Natural killer cell (primary cell): ENCODE results near the gene FER. TPM values are rescaled to one million over a fixed set of nuclear protein-coding genes. Genes with fewer than 3 reads are reported as not detected.

Experiments used
- ATAC-seq, 3 donors: fragments of 150-1000 bp in 2 of 3; fragments of 200-7000 bp in 1 of 3; cut with Tn5 transposase; 1 replicate in 1 of 3; 2 replicates in 2 of 3; pipeline ENCODE4 v1.10.0; 2021; ENCODE audit warnings: mild to moderate bottlenecking in 2 of 3, moderate library complexity in 2 of 3
- DNase-seq, 2 donors: peaks; one replicate each; pipeline versions ENCODE4 v3.0.0 to v3.0.0-alpha.2; 2013 to 2021; ENCODE audit warnings: mixed read lengths in 1 of 2
- H3K27ac ChIP-seq: one replicate; pipeline ENCODE4 v1.5.1; 2013; ENCODE audit warnings: mild to moderate bottlenecking, low read length
- H3K27me3 ChIP-seq: one replicate; pipeline ENCODE4 v1.6.1; 2013; ENCODE audit warnings: low read length; ENCODE audit not compliant: control insufficient read depth, insufficient read depth
- H3K36me3 ChIP-seq: one replicate; pipeline ENCODE4 v1.6.1; 2013; ENCODE audit warnings: low read length; ENCODE audit not compliant: control insufficient read depth, insufficient read depth
- H3K4me1 ChIP-seq: one replicate; pipeline ENCODE4 v1.6.1; 2013; ENCODE audit warnings: low read length; ENCODE audit not compliant: control insufficient read depth, insufficient read depth
- H3K4me3 ChIP-seq: one replicate; pipeline ENCODE4 v1.5.1; 2013; ENCODE audit warnings: low read length
- H3K9me3 ChIP-seq: one replicate; pipeline ENCODE4 v1.6.1; 2013; ENCODE audit warnings: low read length; ENCODE audit not compliant: control insufficient read depth, insufficient read depth
- H3K27ac Mint-ChIP-seq, 2 donors: one replicate each; pipeline ENCODE4 v1.8.0; 2022; ENCODE audit warnings: mild to moderate bottlenecking in 2 of 2, mixed read lengths in 2 of 2, moderate library complexity in 1 of 2
- H3K27me3 Mint-ChIP-seq, 2 donors: one replicate each; pipeline ENCODE4 v1.8.0; 2022; ENCODE audit warnings: low read depth in 2 of 2, mixed read lengths in 2 of 2
- H3K36me3 Mint-ChIP-seq: one replicate; pipeline ENCODE4 v1.8.0; 2022; ENCODE audit warnings: mixed read lengths
- H3K4me1 Mint-ChIP-seq, 2 donors: one replicate each; pipeline ENCODE4 v1.8.0; 2022; ENCODE audit warnings: mixed read lengths in 2 of 2
- H3K4me3 Mint-ChIP-seq: one replicate; pipeline ENCODE4 v1.8.0; 2022; ENCODE audit warnings: mild to moderate bottlenecking, moderate library complexity, mixed read lengths
- H3K9me3 Mint-ChIP-seq, 2 donors: one replicate each; pipeline ENCODE4 v1.8.0; 2022; ENCODE audit warnings: mixed read lengths in 2 of 2
- WGBS: methylation state at CpG from one replicate; pipeline ENCODE4 v1.1.7; 2013; ENCODE audit warnings: missing lambda C conversion rate; ENCODE audit not compliant: insufficient coverage; 5-methylcytosine and 5-hydroxymethylcytosine counted together
- intact Hi-C: fragments of 100-400 bp; cut with micrococcal nuclease; formaldehyde crosslinking; loops from one replicate; pipeline ENCODE4 v1.14.2; 2022
- total RNA-seq, 4 donors: library from RNA; stranded (reverse); fragments of 120-200 nt in 1 of 4; gene quantifications; one replicate each; pipeline versions ENCODE4 v1.2.3 to v1.2.4, GENCODE V29; 2013 to 2022
- TF ChIP-seq, protein P1 (sequence below): fragments of 200-600 bp; IDR thresholded peaks from one replicate; pipeline ENCODE4 v1.8.0; 2022; ENCODE audit warnings: antibody characterized with exemption

The FER gene
- total RNA-seq, 3 donors from 2014 or later (not counting 1 experiment from before 2014, with no cell fraction given), result 17.3 to 25.2 (median 19.4) TPM

GRCh38 chr5:109242518-109242917 lies 494.8 kb downstream of the FER start:
- H3K9me3 ChIP-seq, result peaks cover 9% of the 10 kb centered on the region
- no peaks in the 10 kb centered on the region for H3K4me1 Mint-ChIP-seq
- DNase-seq (no peak), ATAC-seq (no peak)
- intact Hi-C loops, result no loop called here
- H3K27ac ChIP-seq, result no peak overlapping the region
- peaks cover 5 to 13% of the 10 kb centered on the region in 2 donors for H3K9me3 Mint-ChIP-seq
- no peak overlapping the region for H3K4me3 ChIP-seq
- H3K27ac Mint-ChIP-seq, result no peak overlapping the region
- H3K36me3 Mint-ChIP-seq, result peaks cover 8% of the 10 kb centered on the region
- no peaks in the 10 kb centered on the region for H3K27me3 ChIP-seq
- no peak overlapping the region for H3K4me3 Mint-ChIP-seq
- peaks cover 0 to 11% of the 10 kb centered on the region in 2 donors for H3K27me3 Mint-ChIP-seq
- no peaks in the 10 kb centered on the region for H3K4me1 ChIP-seq
- TF ChIP-seq, protein P1, sequence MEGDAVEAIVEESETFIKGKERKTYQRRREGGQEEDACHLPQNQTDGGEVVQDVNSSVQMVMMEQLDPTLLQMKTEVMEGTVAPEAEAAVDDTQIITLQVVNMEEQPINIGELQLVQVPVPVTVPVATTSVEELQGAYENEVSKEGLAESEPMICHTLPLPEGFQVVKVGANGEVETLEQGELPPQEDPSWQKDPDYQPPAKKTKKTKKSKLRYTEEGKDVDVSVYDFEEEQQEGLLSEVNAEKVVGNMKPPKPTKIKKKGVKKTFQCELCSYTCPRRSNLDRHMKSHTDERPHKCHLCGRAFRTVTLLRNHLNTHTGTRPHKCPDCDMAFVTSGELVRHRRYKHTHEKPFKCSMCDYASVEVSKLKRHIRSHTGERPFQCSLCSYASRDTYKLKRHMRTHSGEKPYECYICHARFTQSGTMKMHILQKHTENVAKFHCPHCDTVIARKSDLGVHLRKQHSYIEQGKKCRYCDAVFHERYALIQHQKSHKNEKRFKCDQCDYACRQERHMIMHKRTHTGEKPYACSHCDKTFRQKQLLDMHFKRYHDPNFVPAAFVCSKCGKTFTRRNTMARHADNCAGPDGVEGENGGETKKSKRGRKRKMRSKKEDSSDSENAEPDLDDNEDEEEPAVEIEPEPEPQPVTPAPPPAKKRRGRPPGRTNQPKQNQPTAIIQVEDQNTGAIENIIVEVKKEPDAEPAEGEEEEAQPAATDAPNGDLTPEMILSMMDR, result no peak
- no peaks in the 10 kb centered on the region for H3K36me3 ChIP-seq

DNA sequence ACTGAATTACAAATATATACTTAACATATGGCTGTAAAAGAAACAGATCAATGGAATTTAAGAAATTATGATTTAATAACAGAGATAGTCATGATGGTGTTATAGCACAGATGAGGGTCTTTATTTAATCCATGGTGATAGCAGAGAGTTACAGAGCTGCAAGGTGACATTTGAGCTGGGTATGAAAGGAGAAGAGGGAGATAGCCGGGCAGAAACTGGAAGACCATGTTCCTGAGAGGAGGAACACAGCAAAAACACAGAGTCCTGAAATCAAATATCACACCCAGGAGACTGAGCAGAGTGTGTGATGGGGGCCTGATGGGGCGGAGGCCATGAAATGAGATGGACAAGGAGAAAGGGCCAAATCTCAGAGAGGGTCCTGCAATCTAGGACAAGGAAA lies 498.7 kb downstream of the FER start:
- H3K27me3 ChIP-seq, result no peaks in the 10 kb centered on the region
- Mint-ChIP-seq H3K27me3 (peaks cover 0 to 10% of the 10 kb centered on the region in 2 donors), H3K36me3 (peaks cover 8% of the 10 kb centered on the region), H3K4me3 (no peak overlapping the region), H3K9me3 (peaks cover 5 to 13% of the 10 kb centered on the region in 2 donors), H3K4me1 (no peaks in the 10 kb centered on the region), H3K27ac (no peak overlapping the region)
- H3K4me1 ChIP-seq, result no peaks in the 10 kb centered on the region
- ATAC-seq (no peak), DNase-seq (no peak)
- no peak overlapping the region for H3K4me3 ChIP-seq
- WGBS, result 100% methylated on average over 2 of the region's 2 CpGs
- TF ChIP-seq, protein P1, result no peak
- H3K9me3 ChIP-seq, result peaks cover 11% of the 10 kb centered on the region
- intact Hi-C loops, result no loop called here
- H3K27ac ChIP-seq, result no peak overlapping the region
- H3K36me3 ChIP-seq, result no peaks in the 10 kb centered on the region
